ENCODE results near the gene SNRPB2.

Gene SNRPB2

DNA sequence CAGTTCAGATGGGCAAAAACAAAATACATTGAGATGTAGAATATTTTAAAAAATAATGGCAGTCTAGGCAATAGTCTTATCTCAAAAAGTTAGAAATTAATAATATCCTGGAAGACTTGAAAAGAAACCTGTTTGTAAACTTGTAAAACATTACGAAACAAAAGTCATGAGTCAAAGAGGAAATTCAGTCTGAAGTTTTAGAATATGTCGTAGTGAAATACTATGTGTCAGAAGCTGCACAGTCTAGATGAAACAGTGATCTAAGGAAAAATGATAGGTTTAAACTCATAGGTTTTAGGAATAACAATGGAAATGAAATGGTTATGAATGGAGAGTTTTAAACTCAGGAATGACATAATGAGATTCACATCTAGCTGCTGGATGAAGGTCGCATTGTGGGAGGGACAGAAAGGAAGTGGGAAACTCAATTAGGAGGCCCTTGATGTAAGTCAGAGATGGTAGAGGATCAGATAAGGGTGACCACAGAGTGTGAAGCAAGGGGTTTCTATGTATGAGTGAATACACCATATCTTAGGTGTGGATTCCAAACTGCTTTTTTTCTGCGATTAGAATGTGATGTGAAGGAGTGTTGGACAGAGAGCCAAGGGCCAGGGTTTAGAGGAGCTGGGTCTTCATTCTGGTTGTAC is 2.8 kb downstream of the SNRPB2 start:
- no peak for DNase-seq (ENCODE audit: low read depth, low spot score)

DNA sequence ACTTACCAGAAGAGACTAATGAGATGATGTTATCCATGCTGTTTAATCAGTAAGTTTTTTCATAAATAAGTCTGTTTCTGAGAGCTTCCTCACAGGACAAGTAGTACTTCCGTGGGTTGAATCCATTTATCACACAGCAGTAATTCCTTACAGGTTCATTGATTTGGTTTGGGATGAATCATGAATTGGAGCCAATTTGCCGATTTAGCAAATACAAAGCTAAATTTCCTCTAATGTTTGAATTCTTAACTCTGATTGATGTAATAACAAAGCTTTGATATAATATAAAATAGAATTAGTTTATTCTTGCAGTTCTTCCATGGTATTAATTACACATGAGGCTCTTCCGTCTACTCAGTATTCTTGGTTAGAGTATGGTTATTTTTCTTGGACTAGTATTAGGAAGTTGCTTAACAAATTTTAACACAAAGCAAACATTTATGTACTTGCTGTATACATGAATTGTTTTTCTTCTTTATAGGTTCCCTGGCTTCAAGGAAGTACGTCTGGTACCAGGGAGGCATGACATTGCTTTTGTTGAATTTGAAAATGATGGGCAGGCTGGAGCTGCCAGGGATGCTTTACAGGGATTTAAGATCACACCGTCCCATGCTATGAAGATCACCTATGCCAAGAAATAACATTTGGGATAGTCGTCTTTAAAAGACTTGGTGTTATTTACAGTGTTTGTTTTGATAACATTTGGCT is 10.7 kb downstream of the SNRPB2 start:
- no peak for DNase-seq (ENCODE audit: low read depth, low spot score)

DNA sequence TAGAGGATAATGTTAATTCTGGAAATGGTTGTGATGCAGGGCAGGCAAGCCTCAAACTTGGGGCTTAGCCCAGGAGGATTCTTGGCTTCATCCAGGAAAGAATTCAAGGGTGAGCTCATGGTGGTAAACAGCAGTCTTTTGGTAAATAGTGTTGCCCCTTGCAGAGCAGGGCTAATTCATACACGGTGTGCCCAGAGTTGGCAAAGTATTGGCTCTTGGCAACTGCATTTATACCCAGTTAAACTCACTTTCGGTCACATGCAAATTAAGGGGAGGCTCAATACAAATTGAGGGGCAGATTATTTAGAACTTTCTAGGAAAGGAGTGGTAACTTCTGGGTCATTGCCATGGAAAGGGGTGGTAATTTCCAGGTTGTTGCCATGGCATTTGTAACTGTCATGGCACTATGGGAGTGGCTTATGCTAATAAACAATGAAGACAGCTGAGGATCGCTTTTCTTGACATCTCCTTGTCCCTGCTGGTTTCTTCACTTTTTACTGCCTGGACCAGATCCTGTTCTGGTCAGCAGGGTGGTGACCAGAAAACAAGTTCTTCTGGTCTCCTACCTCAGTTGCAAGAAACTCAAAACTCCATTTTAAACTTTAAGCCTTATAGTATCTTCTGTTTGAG is 14.5 kb downstream of the SNRPB2 start:
- DNase-seq (ENCODE audit: low read depth, low spot score): no peak

DNA sequence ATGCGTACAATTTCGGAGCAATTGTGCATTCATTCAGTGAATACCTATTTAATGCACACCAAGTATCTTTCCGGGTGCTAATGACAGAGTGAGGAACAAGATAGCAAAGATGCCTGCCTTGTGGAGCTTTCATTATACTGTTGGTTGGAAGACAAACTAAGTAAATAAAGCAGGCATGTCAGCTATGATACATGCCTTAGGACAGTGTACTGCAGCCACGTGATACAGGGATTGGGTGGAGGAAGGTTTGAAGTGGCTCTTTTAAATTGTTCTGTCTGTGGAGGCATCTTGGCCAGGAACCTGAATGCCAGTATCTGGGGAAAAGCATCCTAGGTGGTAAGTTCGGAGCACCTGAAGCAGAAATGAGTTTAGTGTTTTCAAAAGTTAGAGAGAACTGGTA is 15.4 kb downstream of the SNRPB2 start:
- no peak for DNase-seq (ENCODE audit: low read depth, low spot score)

DNA sequence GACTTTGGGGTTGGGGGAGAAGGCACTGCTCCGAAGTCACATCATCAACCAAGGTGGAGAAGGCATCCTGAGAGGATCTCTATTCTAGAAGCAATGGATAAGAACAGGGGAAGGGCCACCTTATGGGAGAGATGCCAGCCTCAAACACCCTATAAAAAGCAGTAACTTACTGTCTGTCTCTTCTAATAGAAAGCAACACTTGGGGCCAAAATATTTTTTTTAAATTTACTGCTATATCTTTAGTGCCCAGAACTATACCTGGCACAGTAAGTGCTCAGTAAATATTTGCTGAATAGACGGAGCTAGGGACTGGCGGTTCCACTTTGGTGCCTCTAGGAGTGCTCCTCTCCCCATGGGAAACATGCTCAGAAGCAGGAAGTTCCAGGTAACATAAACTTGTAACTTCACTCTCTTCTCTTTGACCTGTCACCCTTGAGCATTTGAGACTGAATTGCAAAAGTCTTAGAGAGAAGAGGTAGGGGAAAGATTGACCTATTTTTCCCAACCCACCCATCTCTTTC is 17.5 kb downstream of the SNRPB2 start:
- DNase-seq (ENCODE audit: low read depth, low spot score): no peak

DNA sequence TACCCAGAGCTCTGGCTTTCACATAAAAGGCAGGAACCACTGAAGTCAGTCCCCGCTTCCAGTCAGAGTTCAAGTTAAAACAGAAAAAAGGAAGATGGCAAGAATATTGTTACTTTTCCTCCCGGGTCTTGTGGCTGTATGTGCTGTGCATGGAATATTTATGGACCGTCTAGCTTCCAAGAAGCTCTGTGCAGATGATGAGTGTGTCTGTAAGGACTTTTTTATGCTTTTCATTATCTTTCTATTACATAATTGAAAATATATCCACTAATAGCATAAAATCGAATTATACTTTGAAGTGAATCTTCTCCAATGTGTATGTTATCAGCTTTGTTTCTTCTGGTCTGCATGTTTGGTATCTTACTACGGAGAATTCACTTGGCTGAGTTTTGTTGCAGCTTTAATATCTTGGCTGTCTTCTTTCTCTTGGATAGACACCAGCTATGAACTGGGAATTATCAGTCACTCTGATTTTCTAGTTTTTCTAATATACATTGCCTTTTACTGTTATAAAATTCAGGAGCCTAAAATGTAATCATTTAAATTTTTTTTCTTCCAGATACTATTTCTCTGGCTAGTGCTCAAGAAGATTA is 18.6 kb downstream of the SNRPB2 start, which contains the start of gene OTOR:
Gene OTOR, plus strand, starts transcription at position 51 of the 593 bp plus-strand sequence. Its CDS starts 44 bp downstream, at position 95.
- no peak for DNase-seq (ENCODE audit: low read depth, low spot score)

DNA sequence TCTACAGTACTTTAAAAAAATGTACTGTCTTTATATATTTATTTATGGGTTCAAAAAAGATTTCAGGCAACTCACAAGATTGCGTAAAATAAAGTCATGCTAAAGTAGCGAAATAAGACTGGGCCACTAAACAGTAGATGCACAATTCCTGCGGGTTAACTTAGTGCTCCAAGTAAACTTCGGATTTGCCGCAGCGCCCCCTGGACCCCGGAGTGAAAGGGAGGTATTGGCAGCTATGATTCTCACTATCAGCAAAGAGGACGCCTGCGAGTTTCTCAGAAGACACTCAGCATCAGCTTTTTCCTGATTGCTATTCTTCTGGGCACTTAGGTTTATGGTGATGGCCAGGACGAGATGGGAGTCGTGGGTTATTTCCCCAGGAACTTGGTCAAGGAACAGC is 19.7 kb downstream of the SNRPB2 start:
- no peak for DNase-seq (ENCODE audit: low read depth, low spot score)

DNA sequence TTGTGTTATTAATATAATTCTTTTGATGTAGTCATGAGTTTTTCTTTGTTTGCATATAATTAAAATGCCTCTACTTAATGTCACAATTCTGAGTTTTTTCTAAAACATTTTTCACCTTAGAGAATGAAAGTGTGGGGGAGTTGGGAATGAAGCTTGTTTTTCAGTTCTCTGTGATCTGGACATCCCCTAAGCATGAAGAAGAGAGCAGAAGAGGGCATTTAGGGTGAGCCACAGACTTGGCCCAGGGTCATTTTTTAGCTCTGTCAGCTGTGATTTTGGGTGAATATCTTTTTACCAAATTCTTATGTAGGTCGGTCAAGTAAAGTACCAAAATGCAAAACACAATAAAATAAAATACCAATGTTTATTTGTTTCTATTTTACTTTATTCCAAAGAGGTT is 22.3 kb downstream of the SNRPB2 start:
- DNase-seq (ENCODE audit: low read depth, low spot score): no peak

DNA sequence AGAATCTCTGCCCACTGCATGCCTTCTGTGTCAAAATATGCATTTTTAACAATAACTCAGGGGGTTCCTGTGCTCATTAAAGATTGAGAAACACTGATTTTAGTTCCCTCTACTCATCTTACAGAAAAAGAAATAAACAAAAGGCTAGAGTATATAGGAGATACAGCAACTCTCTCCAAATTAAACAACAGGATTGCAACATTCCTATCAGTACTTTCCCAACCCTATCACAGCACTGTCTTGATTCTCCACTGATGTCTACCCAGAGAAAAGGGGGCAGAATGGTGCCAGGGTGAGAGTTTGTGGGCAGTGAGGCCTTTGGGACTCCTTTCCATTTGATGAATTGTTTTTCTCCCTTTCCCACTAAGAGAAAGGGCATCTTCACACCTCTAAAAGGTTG is 23.1 kb downstream of the SNRPB2 start:
- DNase-seq (ENCODE audit: low read depth, low spot score): no peak

DNA sequence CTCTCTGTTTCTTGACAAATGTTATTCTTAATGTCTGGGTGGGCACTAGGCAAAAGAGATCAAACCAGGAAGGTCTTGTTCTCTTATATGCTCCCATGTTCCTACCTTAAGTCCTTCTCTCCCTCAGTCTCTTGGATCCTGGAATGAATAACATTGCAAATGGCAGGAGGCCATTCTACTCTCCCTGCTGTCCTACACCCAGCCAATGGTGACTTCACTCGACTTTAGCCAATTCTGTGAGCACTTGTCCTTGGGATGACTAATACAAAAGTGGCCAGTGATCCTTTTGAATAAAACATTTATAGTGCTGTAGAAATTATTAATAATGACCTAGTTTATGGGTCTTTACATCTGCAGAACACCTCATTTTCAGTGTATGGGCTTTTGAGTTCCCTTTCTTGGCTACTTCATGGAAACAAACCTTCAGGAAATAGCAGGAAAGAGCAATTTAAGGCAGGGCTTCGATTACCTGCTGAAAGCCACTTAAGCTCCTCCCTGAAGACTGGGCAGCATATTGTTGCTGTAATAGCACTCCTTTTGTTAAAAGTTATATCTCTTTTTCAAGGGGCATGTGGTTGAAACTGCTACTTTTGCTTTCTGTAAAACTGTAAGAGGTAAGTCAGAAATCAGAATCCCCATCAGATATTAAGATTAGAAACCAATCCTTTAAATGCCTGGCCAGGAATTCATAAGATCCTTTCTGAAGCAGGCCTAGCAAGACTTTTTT is 28.8 kb downstream of the SNRPB2 start:
- DNase-seq (ENCODE audit: low read depth, low spot score): no peak

DNA sequence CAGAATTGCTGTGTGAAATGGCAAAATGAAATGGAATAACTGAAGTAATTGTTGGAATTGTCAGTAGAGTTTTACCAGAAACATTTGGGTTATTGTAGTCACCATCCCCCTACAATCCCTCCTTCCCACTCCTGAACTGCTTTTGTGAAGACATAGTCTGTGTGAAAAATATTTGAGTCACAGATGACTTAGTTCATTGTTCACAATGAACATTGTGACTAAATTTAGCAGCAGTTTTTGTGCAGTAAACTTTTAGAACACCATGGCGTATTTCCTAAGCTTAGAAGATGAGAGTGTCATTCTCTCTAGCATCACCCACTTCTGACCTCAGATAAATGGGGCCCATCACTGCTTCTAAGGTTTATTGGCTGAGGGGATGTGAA is 29.3 kb downstream of the SNRPB2 start:
- DNase-seq (ENCODE audit: low read depth, low spot score): no peak

DNA sequence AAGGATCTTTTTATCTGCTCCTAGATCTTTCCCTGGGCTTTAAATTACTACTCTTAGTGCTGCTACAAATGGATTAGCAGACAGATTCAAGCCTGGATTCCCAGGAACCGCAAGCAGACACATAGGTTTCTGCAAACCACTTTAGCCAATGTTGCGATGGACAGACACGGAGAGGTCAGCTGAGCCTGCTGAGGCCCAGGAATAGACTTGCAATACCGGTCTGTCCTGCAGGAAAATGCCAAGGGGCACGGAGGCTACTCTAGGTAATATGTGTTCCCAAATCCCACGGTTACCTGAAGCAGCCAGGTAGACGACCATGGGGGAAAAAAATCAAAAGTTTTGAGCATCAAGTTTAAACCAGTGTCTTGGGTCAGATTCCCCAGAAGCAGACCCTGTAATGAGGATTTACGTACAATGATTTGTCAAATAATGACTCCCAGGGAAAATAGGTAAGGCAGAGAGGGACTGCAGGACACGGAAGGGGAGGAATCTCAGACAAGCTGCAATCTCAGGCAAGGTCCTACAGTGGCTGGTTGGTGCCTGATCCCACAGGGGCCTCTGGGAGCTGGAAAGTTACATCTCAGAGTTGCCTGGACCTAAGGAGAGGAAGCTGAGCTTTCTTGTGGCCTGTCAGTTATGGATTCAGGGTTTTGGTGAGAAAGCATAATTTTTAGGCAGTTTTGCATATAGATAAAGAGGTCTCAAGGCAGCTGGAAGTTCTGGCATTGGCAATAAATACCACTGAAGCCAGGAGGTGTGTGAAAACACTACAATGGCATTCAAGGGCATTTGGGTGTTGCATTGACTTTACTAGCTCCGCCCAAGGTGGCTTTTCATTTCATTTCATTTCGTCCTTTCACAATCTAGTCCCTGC is 30.8 kb downstream of the SNRPB2 start:
- no peak for DNase-seq (ENCODE audit: low read depth, low spot score)

DNA sequence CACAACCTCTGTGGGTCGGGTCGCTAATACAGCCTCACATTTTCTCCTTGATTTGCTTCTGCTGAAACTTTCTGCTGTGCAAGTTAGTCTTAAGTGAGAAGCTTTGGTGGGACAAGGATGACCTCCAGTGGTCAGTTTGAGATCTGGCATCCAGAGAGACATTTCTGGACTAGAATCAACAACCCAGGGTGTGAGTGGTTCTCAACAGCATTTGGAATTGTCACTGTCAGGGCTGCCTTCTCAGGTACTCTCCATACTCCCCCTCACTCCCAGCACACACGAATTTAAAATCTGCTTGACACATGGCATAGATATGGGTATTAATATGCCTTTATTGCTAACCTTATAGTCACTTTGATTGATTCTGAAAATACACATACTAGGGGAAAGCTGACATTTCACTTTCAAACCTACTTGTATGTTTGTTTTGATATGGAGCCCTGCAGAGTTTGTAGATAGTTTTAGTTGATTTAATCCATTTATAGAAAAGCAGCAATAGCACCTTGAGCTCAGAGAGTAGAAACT is 31.5 kb downstream of the SNRPB2 start:
- DNase-seq (ENCODE audit: low read depth, low spot score): peak; percentile 54

DNA sequence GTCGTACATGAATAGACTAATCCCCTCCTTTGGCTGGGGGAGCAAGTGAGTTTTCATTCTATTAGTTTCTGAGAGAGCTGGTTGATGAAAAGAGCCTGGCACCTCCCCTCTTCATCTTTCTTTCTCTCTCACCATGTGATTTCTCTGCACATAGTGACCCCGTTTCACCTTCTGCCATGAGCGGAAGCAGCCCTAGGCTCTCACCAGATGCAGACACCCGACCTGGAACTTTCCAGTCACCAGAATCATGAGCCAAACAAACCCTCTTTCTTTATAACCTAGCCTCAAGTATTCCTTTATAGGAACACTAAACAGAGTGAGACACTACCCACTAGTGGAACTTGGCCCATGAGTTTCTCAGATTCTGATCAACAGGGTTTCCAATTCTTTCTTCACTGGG is 34.7 kb downstream of the SNRPB2 start:
- DNase-seq (ENCODE audit: low read depth, low spot score): no peak

DNA sequence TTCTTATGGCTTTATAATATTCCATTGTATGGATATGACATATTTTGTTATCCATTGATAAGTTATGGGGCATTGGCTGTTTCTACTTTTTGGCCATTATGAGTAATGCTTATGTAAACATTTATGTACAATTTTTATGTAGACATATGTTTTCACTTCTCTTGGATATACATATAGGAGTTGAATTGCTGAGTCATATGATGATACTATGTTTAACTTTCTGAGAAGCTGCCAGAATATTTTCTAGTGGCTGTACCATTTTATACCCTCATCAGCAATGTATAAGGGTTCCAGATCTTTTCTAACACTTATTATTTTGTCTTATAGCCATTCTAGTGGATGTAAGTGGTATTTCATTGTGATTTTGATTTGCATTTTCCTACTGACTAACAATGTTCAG is 41.4 kb downstream of the SNRPB2 start:
- no peak for DNase-seq (ENCODE audit: low read depth, low spot score)

DNA sequence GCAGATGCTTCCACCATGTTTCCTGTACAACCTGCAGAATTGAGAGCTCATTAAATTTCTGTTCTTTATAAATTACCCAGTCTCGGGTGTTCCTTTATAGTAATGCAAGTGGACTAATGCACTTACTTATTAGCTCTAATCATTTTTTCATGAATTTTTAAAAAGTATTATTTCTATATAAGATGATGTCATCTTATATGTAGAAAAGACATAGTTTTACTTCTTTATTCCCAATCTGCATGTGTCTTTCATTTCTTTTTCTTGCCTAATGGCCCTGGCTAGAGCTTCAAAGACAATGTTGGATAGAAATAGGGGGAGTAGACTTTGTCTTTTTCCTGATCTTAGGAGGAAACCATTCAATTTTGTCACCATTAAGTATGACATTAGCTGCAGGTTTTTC is 46.1 kb downstream of the SNRPB2 start:
- no peak for DNase-seq (ENCODE audit: low read depth, low spot score)

DNA sequence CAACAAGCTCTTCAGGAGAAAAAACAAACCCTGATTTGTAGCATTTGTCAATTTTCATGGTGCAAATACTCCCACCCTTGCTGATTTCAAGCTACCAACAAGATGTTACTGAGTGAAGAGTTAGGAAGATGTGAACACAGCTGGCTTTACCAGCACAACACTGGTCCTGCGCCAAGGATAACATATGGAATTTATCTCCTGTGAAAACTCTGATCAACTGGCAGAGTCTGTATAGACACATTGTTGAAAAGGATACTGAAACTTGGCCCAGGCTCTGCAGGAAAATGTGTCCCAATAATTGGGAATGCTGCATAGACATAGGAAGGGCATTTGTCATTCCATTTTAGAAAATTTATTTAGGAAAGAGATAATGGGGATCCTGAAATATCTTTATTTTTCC is 47.3 kb downstream of the SNRPB2 start:
- DNase-seq (ENCODE audit: low read depth, low spot score): no peak

DNA sequence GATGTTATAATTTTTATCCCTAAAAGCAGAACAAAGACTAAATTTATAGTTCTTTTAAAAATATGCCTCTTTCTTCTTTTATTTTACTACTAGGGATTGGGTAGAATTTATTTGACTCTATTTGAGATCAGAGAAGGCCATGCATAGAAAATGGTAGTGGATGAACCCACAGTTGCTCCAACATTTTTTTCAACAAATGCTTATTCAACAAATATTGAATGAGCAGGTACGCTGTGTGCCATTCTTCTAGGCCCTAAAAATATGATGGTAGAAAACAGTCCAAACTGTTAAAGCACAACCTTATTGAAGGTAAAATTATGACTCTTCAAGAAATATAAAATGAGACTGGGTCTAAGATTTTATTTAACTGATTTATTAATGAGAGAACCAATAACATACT is 48.3 kb downstream of the SNRPB2 start:
- no peak for DNase-seq (ENCODE audit: low read depth, low spot score)

DNA sequence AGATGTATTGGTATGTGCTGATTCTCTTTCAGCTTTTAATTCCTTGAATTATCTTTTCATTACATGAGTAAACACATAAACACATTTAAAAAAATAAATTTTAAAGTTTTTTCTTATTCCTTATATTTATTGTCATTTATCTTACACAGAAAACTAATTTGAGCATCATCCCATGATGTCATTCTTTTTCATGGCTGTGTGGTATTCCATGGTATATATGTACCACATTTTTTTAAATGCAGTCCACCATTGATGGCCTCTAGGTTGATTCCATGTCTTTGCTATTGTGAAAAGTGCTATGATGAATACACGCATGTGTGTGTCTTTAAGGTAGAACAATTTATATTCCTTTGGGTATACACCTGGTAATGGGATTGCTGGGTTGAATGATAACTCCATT is 51.7 kb downstream of the SNRPB2 start:
- no peak for DNase-seq (ENCODE audit: low read depth, low spot score)

DNA sequence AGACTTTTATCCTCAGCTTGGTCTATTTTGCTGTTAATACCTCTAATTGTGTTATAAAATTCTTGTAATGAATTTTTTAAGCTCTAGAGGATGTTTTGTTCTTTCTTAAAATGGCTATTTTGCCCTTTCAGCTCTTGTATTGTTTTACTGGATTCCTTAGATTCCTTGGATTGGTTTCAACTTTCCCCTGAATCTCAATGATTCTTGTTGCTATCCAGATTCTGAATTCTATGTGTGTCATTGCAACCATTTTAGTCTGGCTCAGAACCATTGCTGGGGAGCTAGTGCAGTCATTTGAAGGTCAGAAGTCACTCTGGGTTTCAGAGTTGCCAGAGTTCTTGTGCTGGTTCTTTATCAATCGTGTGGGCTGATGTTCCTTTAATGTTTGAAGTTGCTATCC is 55.4 kb downstream of the SNRPB2 start:
- no peak for DNase-seq (ENCODE audit: low read depth, low spot score)
